ENCODE data around the gene MTHFS. TPM values are rescaled to one million over a fixed set of nuclear protein-coding genes. Genes with fewer than 3 reads are reported as not detected.

MTHFS gene
- total RNA-seq, 1 experiment from 2014 or later: 27.1 TPM

- Histone ChIP-seq H3K27ac (no peak overlapping the region), H2AFZ (no peak overlapping the region), H3K9me3 (ENCODE audit: insufficient read depth, low read depth) (no peaks in the 10 kb centered on the region), H3K27me3 (ENCODE audit: insufficient read depth, low read depth) (no peaks in the 10 kb centered on the region), H4K20me1 (ENCODE audit: insufficient read depth) (no peaks in the 10 kb centered on the region), H3F3A (ENCODE audit: insufficient read depth, low read depth) (no peaks in the 10 kb centered on the region), H3K79me2 (ENCODE audit: low read depth) (no peaks in the 10 kb centered on the region), H3K4me3 (no peak overlapping the region), H3K9me2 (ENCODE audit: insufficient read depth) (no peaks in the 10 kb centered on the region), H3K4me1 (replicated peaks; ENCODE audit: insufficient read depth) (no peaks in the 10 kb centered on the region), H3K4me2 (no peak overlapping the region), H3K36me3 (ENCODE audit: low read depth) (no peaks in the 10 kb centered on the region)
- intact Hi-C loops (cut with micrococcal nuclease; ENCODE audit: unreplicated experiment): no loop called here
- BruUV-seq (replicated peaks): no TSS peak
- TF ChIP-seq EZH2 (IDR thresholded peaks at IDR 0.05; ENCODE audit: low read depth): no peak
- TF ChIP-seq, protein P1, sequence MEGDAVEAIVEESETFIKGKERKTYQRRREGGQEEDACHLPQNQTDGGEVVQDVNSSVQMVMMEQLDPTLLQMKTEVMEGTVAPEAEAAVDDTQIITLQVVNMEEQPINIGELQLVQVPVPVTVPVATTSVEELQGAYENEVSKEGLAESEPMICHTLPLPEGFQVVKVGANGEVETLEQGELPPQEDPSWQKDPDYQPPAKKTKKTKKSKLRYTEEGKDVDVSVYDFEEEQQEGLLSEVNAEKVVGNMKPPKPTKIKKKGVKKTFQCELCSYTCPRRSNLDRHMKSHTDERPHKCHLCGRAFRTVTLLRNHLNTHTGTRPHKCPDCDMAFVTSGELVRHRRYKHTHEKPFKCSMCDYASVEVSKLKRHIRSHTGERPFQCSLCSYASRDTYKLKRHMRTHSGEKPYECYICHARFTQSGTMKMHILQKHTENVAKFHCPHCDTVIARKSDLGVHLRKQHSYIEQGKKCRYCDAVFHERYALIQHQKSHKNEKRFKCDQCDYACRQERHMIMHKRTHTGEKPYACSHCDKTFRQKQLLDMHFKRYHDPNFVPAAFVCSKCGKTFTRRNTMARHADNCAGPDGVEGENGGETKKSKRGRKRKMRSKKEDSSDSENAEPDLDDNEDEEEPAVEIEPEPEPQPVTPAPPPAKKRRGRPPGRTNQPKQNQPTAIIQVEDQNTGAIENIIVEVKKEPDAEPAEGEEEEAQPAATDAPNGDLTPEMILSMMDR (conservative IDR thresholded peaks at IDR 0.05): no peak
- POLR2A ChIA-PET (ENCODE audit: unreplicated experiment): no interaction called here
- CTCF ChIA-PET: no interaction called here
- DNase-seq: no peak
Observed at GRCh38 chr15:79804838-79805237, 92.0 kb downstream of the MTHFS start.

DNA sequence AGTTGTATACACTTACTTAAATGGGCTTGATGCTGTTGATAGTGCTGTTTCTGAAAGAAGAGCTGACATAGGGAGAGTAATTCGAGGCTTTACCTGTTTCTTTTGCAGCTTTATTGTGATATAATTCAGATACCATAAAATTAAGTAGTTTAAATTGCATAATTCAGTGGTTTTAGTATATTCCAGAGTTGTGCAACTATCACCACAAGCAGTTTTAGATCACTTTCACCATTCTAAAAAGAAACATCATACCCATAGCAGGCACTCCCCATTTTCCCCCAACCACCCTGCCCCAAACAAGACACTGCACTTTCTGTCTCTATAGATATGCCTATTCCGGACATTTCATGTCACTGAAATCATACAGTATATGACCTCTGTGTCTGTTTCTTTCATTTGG lies 98.5 kb downstream of the MTHFS start:
- Histone ChIP-seq H3K4me3 (no peak overlapping the region), H3K36me3 (ENCODE audit: low read depth) (no peaks in the 10 kb centered on the region), H3K9me2 (ENCODE audit: insufficient read depth) (no peaks in the 10 kb centered on the region), H3F3A (ENCODE audit: insufficient read depth, low read depth) (no peaks in the 10 kb centered on the region), H2AFZ (no peak overlapping the region), H4K20me1 (ENCODE audit: insufficient read depth) (no peaks in the 10 kb centered on the region), H3K27me3 (ENCODE audit: insufficient read depth, low read depth) (0 out of 2 replicates have a peak, but pooled peaks cover 4% of the 10 kb centered on the region), H3K79me2 (ENCODE audit: low read depth) (no peaks in the 10 kb centered on the region), H3K4me1 (replicated peaks; ENCODE audit: insufficient read depth) (no peaks in the 10 kb centered on the region), H3K27ac (no peak overlapping the region), H3K4me2 (no peak overlapping the region), H3K9me3 (ENCODE audit: insufficient read depth, low read depth) (no peaks in the 10 kb centered on the region)
- ChIA-PET CTCF (no interaction called here), POLR2A (ENCODE audit: unreplicated experiment) (no interaction called here)
- no peak for DNase-seq
- TF ChIP-seq EZH2 (IDR thresholded peaks at IDR 0.05; ENCODE audit: low read depth): no peak
- TF ChIP-seq, protein P1 (conservative IDR thresholded peaks at IDR 0.05): no peak
- BruUV-seq (replicated peaks): no TSS peak
- intact Hi-C loops (cut with micrococcal nuclease; ENCODE audit: unreplicated experiment): no loop called here

Other genes with a start within 250 kb of the MTHFS start
- gene BCL2A1, start 74.2 kb upstream of the MTHFS start, total RNA-seq (2021): not detected in 2 replicates
- 43.6 and 68.3 TPM in 2 replicates for gene ZFAND6, start 162.7 kb upstream of the MTHFS start, total RNA-seq (2021)

All from PC-9 (cell line).